ENCODE data around the gene UTP11.
"Not testable (repeated sequence)": the region's sequence is repeated elsewhere in the genome, so short reads cannot be mapped to it uniquely, and the experiment has no call there.

UTP11 gene

GRCh38 chr1:38028671-38029070 is 16.1 kb downstream of the UTP11 start:
- H3K4me1 ChIP-seq (ENCODE audit: control insufficient read depth, insufficient read depth, low read length): peaks cover 42% of the 10 kb centered on the region
- H3K27ac ChIP-seq (ENCODE audit: low read depth, low read length): no peak overlapping the region
- H3K9me3 ChIP-seq (ENCODE audit: control insufficient read depth, insufficient read depth, low read depth, low read length): no peaks in the 10 kb centered on the region
- H3K27me3 ChIP-seq (ENCODE audit: control insufficient read depth, insufficient read depth, low read length): no peaks in the 10 kb centered on the region
- peaks cover 26% of the 10 kb centered on the region for H3K36me3 ChIP-seq (ENCODE audit: control insufficient read depth, insufficient read depth, low read length)
- H3K4me3 ChIP-seq (ENCODE audit: low read depth, low read length): no peak overlapping the region
- H3K9ac ChIP-seq (ENCODE audit: low read length): no peak overlapping the region

GRCh38 chr1:38029081-38029681 is 16.6 kb downstream of the UTP11 start:
- Histone ChIP-seq H3K36me3 (ENCODE audit: control insufficient read depth, insufficient read depth, low read length) (peaks cover 21% of the 10 kb centered on the region), H3K9ac (ENCODE audit: low read length) (peak overlapping the region; percentile 26), H3K27me3 (ENCODE audit: control insufficient read depth, insufficient read depth, low read length) (no peaks in the 10 kb centered on the region), H3K9me3 (ENCODE audit: control insufficient read depth, insufficient read depth, low read depth, low read length) (no peaks in the 10 kb centered on the region), H3K27ac (ENCODE audit: low read depth, low read length) (peak overlapping the region; percentile 44; the same call in 1 of the 2 replicates), H3K4me3 (ENCODE audit: low read depth, low read length) (peak overlapping the region; percentile 5; the same call in 1 of the 2 replicates), H3K4me1 (ENCODE audit: control insufficient read depth, insufficient read depth, low read length) (peaks cover 42% of the 10 kb centered on the region)

- Histone ChIP-seq H3K4me1 (ENCODE audit: control insufficient read depth, insufficient read depth, low read length) (peaks cover 42% of the 10 kb centered on the region), H3K27ac (ENCODE audit: low read depth, low read length) (peak overlapping the region; percentile 44; the same call in 1 of the 2 replicates), H3K9me3 (ENCODE audit: control insufficient read depth, insufficient read depth, low read depth, low read length) (no peaks in the 10 kb centered on the region), H3K36me3 (ENCODE audit: control insufficient read depth, insufficient read depth, low read length) (peaks cover 16% of the 10 kb centered on the region), H3K9ac (ENCODE audit: low read length) (peak overlapping the region; percentile 38), H3K4me3 (ENCODE audit: low read depth, low read length) (0 out of 2 replicates have a peak overlapping the region, but pooled peaks have one; percentile 5), H3K27me3 (ENCODE audit: control insufficient read depth, insufficient read depth, low read length) (no peaks in the 10 kb centered on the region)
These were observed 17.4 kb downstream of the UTP11 start for GRCh38 chr1:38029685-38030511.

GRCh38 chr1:38030596-38031512 is 18.3 kb downstream of the UTP11 start:
- Histone ChIP-seq H3K9me3 (ENCODE audit: control insufficient read depth, insufficient read depth, low read depth, low read length) (no peaks in the 10 kb centered on the region), H3K9ac (ENCODE audit: low read length) (no peak overlapping the region), H3K4me1 (ENCODE audit: control insufficient read depth, insufficient read depth, low read length) (peaks cover 42% of the 10 kb centered on the region), H3K36me3 (ENCODE audit: control insufficient read depth, insufficient read depth, low read length) (peaks cover 7% of the 10 kb centered on the region), H3K27ac (ENCODE audit: low read depth, low read length) (no peak overlapping the region), H3K27me3 (ENCODE audit: control insufficient read depth, insufficient read depth, low read length) (no peaks in the 10 kb centered on the region), H3K4me3 (ENCODE audit: low read depth, low read length) (no peak overlapping the region)

GRCh38 chr1:38031513-38031866 is 19.0 kb downstream of the UTP11 start:
- Histone ChIP-seq H3K36me3 (ENCODE audit: control insufficient read depth, insufficient read depth, low read length) (peaks cover 3% of the 10 kb centered on the region; the same call in 1 of the 2 replicates), H3K4me3 (ENCODE audit: low read depth, low read length) (no peak overlapping the region), H3K9me3 (ENCODE audit: control insufficient read depth, insufficient read depth, low read depth, low read length) (no peaks in the 10 kb centered on the region), H3K4me1 (ENCODE audit: control insufficient read depth, insufficient read depth, low read length) (peaks cover 42% of the 10 kb centered on the region), H3K27ac (ENCODE audit: low read depth, low read length) (no peak overlapping the region), H3K9ac (ENCODE audit: low read length) (no peak overlapping the region), H3K27me3 (ENCODE audit: control insufficient read depth, insufficient read depth, low read length) (no peaks in the 10 kb centered on the region)

GRCh38 chr1:38032992-38033391 is 20.5 kb downstream of the UTP11 start:
- not testable (repeated sequence) for H3K4me3 ChIP-seq (ENCODE audit: low read depth, low read length); H3K9ac ChIP-seq (ENCODE audit: low read length); H3K36me3 ChIP-seq (ENCODE audit: control insufficient read depth, insufficient read depth, low read length); H3K9me3 ChIP-seq (ENCODE audit: control insufficient read depth, insufficient read depth, low read depth, low read length); H3K27me3 ChIP-seq (ENCODE audit: control insufficient read depth, insufficient read depth, low read length); H3K27ac ChIP-seq (ENCODE audit: low read depth, low read length)
- peaks cover 35% of the 10 kb centered on the region for H3K4me1 ChIP-seq (ENCODE audit: control insufficient read depth, insufficient read depth, low read length)

- no peak overlapping the region for H3K9ac ChIP-seq (ENCODE audit: low read length)
- no peaks in the 10 kb centered on the region for H3K36me3 ChIP-seq (ENCODE audit: control insufficient read depth, insufficient read depth, low read length)
- H3K4me3 ChIP-seq (ENCODE audit: low read depth, low read length): no peak overlapping the region
- no peaks in the 10 kb centered on the region for H3K9me3 ChIP-seq (ENCODE audit: control insufficient read depth, insufficient read depth, low read depth, low read length)
- no peaks in the 10 kb centered on the region for H3K27me3 ChIP-seq (ENCODE audit: control insufficient read depth, insufficient read depth, low read length)
- H3K27ac ChIP-seq (ENCODE audit: low read depth, low read length): no peak overlapping the region
- H3K4me1 ChIP-seq (ENCODE audit: control insufficient read depth, insufficient read depth, low read length): peaks cover 16% of the 10 kb centered on the region
These were observed 22.3 kb downstream of the UTP11 start for GRCh38 chr1:38034871-38035270.

- Histone ChIP-seq H3K36me3 (ENCODE audit: control insufficient read depth, insufficient read depth, low read length) (no peaks in the 10 kb centered on the region), H3K9me3 (ENCODE audit: control insufficient read depth, insufficient read depth, low read depth, low read length) (no peaks in the 10 kb centered on the region), H3K9ac (ENCODE audit: low read length) (no peak overlapping the region), H3K27ac (ENCODE audit: low read depth, low read length) (no peak overlapping the region), H3K4me1 (ENCODE audit: control insufficient read depth, insufficient read depth, low read length) (no peaks in the 10 kb centered on the region), H3K4me3 (ENCODE audit: low read depth, low read length) (no peak overlapping the region), H3K27me3 (ENCODE audit: control insufficient read depth, insufficient read depth, low read length) (peaks cover 10% of the 10 kb centered on the region; the same call in 1 of the 2 replicates)
These were observed 24.8 kb downstream of the UTP11 start for GRCh38 chr1:38037221-38037939.

- Histone ChIP-seq H3K4me3 (ENCODE audit: low read depth, low read length) (no peak overlapping the region), H3K9me3 (ENCODE audit: control insufficient read depth, insufficient read depth, low read depth, low read length) (no peaks in the 10 kb centered on the region), H3K36me3 (ENCODE audit: control insufficient read depth, insufficient read depth, low read length) (no peaks in the 10 kb centered on the region), H3K27me3 (ENCODE audit: control insufficient read depth, insufficient read depth, low read length) (peaks cover 25% of the 10 kb centered on the region), H3K27ac (ENCODE audit: low read depth, low read length) (no peak overlapping the region), H3K9ac (ENCODE audit: low read length) (no peak overlapping the region), H3K4me1 (ENCODE audit: control insufficient read depth, insufficient read depth, low read length) (0 out of 2 replicates have a peak, but pooled peaks cover under 1% of the 10 kb centered on the region)
These were observed 26.3 kb downstream of the UTP11 start for GRCh38 chr1:38038861-38039260.

GRCh38 chr1:38039331-38040088 is 27.0 kb downstream of the UTP11 start:
- H3K4me3 ChIP-seq (ENCODE audit: low read depth, low read length): no peak overlapping the region
- H3K9me3 ChIP-seq (ENCODE audit: control insufficient read depth, insufficient read depth, low read depth, low read length): no peaks in the 10 kb centered on the region
- H3K27ac ChIP-seq (ENCODE audit: low read depth, low read length): no peak overlapping the region

More at GRCh38 chr1:38039331-38040088, 27.0 kb downstream of the UTP11 start:
- no peak overlapping the region for H3K9ac ChIP-seq (ENCODE audit: low read length)
- no peaks in the 10 kb centered on the region for H3K36me3 ChIP-seq (ENCODE audit: control insufficient read depth, insufficient read depth, low read length)
- peaks cover 31% of the 10 kb centered on the region for H3K27me3 ChIP-seq (ENCODE audit: control insufficient read depth, insufficient read depth, low read length)
- H3K4me1 ChIP-seq (ENCODE audit: control insufficient read depth, insufficient read depth, low read length): 0 out of 2 replicates have a peak, but pooled peaks cover 4% of the 10 kb centered on the region
